T-helper 2 cell (primary cell): ENCODE data around the gene ZDHHC11B.
A peak's percentile ranks its signal among the peaks of the same experiment; 100 is the strongest.
"Not testable (repeated sequence)": the region's sequence is repeated elsewhere in the genome, so short reads cannot be mapped to it uniquely, and the experiment has no call there.

Experiments used
- DNase-seq, 5 experiments: peaks; one replicate each; pipeline versions ENCODE4 v3.0.0 to v3.0.0-alpha.2; 2012 to 2022

Gene ZDHHC11B

GRCh38 chr5:683551-684481, 100.7 kb downstream of the ZDHHC11B start:
- DNase-seq: no peak

DNA sequence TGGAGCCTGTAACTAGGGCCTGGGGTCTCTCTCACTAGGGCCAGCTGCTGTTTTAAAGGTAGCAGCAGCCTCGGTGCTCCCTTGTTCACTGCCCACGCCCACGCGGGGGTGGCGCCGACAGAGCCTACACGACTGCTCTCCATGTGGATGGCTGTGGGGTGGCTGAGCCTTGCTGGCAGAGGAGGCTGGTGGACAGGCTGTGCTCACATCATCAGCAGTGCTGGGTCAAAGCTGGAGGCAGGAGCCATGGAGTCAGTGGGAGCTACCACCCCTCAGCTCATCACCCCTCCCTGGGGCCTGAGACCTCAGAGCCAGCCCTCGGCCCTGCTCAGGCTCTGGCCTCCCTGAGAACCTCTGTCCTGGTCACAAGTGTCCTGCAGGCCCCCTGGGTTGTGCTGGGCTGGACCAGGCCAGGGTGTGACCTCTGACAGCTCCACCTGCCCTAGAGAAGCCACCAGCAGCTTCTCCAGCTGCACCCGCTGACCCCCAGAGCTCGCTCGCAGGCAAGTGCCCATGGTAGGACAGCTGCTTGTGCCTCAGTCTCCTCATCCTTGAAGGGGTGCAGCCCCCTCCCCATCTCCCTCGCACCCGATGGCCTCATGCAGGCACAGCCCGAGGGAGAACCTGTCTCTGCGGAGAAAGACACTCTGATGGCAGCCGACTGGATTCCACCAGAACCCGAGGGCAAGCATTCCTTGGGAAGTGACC, 101.7 kb downstream of the ZDHHC11B start:
- not testable (repeated sequence) for DNase-seq

GRCh38 chr5:682216-682615, 102.3 kb downstream of the ZDHHC11B start:
- DNase-seq: not testable (repeated sequence)

GRCh38 chr5:681317-682191, 103.0 kb downstream of the ZDHHC11B start:
- DNase-seq: not testable (repeated sequence)

DNA sequence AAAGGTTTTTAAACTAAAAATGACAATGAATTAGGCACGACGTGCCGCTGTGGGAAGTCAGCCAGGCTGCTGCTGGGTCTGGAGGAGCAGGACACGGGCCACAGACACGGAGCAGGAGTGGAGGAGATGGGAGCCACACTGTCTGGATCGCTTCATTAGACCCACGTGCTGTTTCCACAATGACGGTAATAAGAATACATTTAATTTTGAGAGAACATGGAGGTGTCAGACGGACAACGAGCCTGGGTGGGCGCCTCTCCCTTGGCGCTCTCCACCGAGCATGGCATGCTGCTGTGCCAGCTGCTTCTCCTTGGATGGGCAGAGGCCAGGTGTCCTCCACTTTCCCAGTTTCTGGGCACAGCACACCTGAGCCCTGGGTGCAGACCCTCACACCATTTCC, 103.7 kb downstream of the ZDHHC11B start:
- DNase-seq: not testable (repeated sequence)

DNA sequence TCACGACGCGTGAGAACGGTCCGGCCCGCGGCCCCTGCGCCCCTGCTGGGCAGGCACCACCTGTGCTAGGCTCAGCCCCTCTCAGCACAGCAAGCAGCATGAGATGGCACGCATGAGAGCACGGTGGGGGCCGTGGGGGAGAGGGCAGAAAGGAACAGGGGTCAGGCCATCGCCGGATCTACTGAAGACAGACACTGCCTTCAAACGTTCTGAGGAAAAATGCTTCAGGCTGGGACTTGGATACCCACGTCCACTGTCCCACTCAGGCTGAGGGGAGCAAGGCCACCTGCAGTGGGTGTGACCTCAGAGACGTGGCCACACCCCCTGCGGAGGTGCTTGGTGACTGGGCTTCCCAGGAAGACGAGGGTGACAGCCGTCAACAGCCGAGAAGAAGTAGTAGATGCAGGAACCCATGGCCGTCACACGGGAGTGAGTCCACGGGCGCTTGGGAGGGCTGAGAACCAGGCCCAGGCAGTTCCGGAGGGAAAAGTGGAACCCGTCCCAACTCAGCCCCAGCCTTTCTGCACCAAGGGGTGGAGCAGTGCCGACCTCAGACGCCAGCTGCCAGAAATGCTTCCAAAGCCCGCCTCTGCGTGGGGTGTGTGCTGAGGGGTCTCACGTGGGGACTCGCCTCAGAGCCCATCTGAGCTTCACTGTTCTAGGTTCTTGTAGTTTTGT, 104.3 kb downstream of the ZDHHC11B start:
- DNase-seq: not testable (repeated sequence)

DNA sequence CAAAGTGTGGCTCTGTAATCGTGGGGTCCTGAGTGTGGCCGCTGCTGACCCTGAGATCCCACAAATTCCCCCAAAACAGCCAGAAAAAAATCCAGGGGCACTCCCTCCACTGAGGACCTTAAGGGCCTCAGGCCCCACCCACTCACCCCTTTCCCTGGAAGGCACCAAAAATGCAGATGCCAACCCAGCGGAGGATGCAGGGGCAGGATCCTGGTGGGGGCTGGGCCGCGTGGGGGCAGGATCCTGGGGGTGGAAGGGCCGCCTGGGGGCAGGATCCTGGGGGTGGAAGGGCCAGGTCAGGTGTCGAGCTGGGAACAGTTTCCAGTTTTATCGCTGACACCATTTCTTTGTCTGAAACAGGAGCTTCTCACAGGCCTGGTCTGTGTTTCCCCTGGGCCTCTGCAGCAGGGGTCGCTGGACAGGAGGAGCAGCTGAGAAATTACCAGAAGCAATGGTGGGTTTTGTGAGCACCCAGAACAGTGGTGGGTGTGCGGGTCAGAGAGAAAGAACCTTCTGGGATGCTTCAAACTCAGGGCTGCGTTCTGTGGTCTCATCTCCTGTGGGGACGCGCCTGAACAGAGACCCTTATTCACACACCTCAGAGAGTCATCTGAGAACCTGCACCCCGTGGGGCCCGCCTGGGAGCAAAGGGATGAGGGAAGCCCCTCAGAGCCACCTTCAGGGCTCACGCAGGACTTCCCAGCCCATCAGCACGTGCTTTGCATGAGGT, 105.2 kb downstream of the ZDHHC11B start:
- not testable (repeated sequence) for DNase-seq

DNA sequence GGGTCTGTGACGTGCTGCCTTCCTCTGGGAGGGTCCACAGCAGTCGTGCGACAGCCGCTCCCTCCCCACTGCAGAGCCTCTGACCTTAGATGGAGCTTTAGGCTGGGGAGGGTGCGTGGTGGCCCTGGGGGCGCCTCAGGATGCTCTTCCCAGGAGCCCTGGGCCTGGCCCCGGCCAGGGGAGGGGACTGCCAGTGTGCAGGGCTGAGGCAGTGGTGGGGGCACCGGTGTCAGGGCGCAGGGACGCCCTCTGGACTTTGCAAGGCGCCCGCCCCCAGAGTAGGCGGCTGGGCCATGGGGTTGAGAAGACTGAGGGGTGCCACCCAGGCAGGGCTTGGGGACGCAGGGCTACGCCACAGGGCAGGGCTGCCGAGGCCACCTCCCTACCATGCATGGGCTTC, 106.0 kb downstream of the ZDHHC11B start:
- DNase-seq: not testable (repeated sequence)

DNA sequence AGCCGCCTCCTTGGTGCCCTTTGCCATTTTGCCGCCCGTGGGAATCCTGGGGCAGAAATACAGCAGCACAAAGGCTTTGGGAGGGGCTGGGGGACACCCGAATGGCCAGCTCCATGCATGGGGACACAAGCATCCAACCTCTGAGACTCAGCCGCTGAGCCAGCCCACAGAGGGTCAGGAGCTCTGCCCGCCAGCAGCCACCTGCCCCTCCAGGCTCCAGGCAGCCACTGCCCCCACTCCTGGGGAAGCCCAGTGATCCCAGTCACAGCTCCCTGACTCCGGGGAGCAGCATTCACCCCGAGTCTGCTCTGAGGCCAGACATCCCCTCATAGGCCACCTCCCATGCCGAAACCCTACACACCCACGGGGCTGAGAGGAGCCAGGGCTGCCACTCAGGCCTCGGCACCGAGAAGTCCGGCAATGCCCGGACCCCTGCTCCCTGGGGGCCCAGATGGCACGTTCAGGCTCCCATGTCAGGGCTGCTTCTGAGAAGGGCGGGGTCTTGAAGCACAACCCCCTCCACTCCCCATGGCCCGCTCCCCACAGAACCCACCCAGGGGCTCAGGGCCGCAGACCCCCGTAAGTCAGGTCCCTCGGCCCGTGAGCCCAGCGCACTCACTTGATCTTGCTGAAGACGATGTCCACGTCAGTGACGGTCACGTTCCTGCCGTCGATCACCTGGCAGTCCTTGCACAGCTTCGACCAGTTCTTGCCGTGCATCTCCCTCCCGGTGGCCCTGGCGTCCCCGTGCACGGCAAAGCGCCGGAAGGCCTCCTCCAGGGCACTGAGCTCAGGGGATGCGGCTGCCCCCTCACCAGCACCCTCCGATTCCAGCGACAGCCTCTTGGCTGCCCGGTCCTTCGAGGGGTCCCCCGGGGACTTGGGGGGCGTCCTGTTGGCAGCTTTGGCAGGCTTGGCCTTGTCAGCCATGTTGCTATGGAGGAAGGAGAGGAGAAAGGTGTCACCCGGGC, 107.1 kb downstream of the ZDHHC11B start:
- no peak for DNase-seq

- DNase-seq: no peak
These were observed 107.8 kb downstream of the ZDHHC11B start for GRCh38 chr5:676699-677076.

GRCh38 chr5:675871-676698, 108.4 kb downstream of the ZDHHC11B start:
- DNase-seq: no peak

DNA sequence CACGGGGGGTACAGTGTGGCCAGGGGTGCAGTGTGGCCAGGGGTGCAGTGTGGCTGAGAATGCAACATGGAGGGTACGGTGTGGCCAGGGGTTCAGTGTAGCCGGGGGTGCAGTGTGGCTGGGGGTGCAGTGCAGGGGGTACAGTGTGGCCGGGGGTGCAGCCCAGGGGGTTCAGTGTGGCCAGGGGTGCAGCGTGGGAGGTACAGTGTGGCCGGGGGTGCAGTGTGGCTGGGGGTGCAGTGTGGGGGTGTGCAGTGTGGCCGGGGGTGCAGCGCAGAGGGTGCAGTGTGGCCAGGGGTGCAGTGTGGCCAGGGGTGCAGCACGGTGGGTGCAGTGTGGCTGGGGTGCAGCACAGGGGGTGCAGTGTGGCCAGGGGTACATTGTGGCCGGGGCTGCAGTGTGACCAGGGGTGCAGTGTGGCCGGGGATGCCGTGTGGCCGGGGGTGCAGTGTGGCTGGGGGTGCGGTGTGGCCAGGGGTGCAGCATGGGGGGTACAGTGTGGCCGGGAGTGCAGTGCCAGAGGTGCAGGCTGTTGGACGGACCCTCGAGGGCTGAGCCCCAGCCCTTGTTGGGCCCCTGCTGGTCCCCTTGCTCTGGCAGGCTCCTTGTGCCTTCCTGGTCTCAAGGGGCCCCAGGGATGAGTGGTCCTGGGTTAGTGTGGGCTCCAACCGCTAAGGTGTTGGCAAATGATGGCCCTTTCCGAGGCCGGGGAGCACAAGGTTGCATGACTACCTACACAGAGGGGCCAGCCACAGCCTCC, 109.2 kb downstream of the ZDHHC11B start:
- no peak for DNase-seq

DNA sequence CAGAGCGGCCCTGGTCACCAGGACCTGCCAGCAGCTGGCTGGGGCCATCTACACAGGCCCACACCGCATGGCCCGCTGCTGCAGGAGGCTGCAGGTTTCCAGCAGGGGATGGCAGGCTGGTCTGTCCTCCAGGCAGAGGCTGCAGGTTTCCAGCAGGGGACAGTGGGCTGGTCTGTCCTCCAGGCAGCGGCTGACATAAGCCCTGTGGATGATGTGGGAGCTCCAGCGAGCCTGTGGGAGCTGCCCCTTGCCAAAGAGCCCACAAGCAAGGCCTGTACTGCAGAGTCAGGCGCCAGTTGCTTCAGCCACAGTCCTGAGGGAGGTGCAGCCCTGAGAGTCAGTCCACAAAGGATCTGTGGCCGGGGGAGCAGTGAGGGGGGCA, 109.9 kb downstream of the ZDHHC11B start:
- no peak for DNase-seq

GRCh38 chr5:673831-674629, 110.5 kb downstream of the ZDHHC11B start:
- DNase-seq: no peak

GRCh38 chr5:673161-673830, 111.2 kb downstream of the ZDHHC11B start:
- DNase-seq: no peak

DNA sequence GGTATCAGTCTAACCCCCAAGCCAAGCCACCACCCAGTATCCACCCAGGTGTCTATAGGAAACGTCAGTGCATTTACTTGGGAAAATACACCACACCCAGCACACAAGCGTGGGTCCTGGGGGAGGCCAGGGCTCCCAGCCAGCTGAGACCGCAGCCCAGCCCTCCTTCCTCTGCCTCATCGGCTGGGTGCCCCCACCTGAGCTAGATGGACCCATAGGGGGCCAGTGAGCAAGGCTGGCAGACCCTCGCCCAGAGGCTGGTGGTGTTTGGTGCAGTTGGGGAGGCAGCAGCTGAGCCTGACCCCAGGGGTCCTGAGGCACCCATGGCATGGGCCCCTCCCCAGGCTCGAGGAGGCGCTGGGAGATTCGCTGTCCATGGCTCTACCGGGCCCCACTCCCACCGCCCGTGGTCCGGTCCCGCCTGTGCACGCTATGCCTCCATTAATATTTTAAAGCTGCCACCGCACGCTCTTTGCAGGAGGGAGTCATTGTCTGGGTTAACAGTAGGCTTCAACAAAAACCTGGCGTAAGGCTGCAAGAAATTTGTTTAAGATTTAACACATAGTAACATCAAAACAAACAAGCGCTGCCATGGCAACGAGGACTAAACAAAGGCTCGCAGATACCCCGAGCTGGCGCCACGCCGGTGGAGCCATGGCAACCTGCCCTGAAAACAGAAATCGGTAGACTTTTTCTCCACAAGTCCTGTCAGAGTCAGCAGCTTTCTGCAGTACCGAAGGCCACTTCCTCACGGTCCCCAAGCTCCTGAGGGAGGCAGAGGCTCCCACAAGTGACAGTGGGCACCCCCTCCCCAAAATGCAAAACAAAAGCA, 112.0 kb downstream of the ZDHHC11B start:
- peak; percentile 56 to 86 (median 76) for DNase-seq
